Upper lobe of right lung (tissue), 1 donor: Measurements from ENCODE around the gene PARP1. TPM values are rescaled to one million over a fixed set of nuclear protein-coding genes. Genes with fewer than 3 reads are reported as not detected.

Source experiments
- ATAC-seq: fragments of 200-7000 bp; cut with Tn5 transposase; one replicate; pipeline ENCODE4 v1.9.1; 2020; ENCODE audit warnings: mild to moderate bottlenecking, moderate library complexity
- DNase-seq: peaks from one replicate; pipeline ENCODE4 v3.0.0-alpha.2; 2020
- H3K27ac ChIP-seq: fragments of 200-600 bp; one replicate; pipeline ENCODE4 v1.8.0; 2022
- H3K27me3 ChIP-seq: fragments of 200-600 bp; one replicate; pipeline ENCODE4 v1.8.0; 2022; ENCODE audit warnings: mild to moderate bottlenecking
- H3K36me3 ChIP-seq: fragments of 200-600 bp; one replicate; pipeline ENCODE4 v1.8.0; 2022
- H3K4me1 ChIP-seq: fragments of 200-600 bp; one replicate; pipeline ENCODE4 v1.8.0; 2022
- H3K4me3 ChIP-seq: fragments of 200-600 bp; one replicate; pipeline ENCODE4 v1.8.0; 2022; ENCODE audit warnings: mild to moderate bottlenecking
- H3K9me3 ChIP-seq: fragments of 200-600 bp; one replicate; pipeline ENCODE4 v1.8.0; 2022
- CTCF ChIP-seq: fragments of 200-600 bp; IDR thresholded peaks from one replicate; pipeline ENCODE4 v1.8.0; 2022; ENCODE audit warnings: antibody characterized with exemption
- intact Hi-C: fragments of 100-400 bp; cut with DNase I; formaldehyde crosslinking; loops from one replicate; pipeline ENCODE4 v1.11.0; 2022
- total RNA-seq: library from RNA; stranded (reverse); fragmentation: NEBNext Ultra II Directional; extraction: Animal tissue kit (Norgen Biotek cat#: 25700); gene quantifications from one replicate; pipeline ENCODE4 v1.2.1, GENCODE V29; 2021
- donor health status: DM: no; HTN: yes; CAD: no; lungs with severe emphysema.

The PARP1 gene
- total RNA-seq, 1 donor from 2014 or later, result 64.6 TPM

GRCh38 chr1:226397011-226397926 is 10.6 kb downstream of the PARP1 start:
- H3K4me1 ChIP-seq, result no peaks in the 10 kb centered on the region
- intact Hi-C loops, result no loop called here
- no peak for TF ChIP-seq CTCF
- H3K9me3 ChIP-seq, result no peaks in the 10 kb centered on the region
- peaks cover 51% of the 10 kb centered on the region for H3K36me3 ChIP-seq
- DNase-seq (no peak), ATAC-seq (no peak)
- H3K4me3 ChIP-seq, result no peak overlapping the region
- H3K27ac ChIP-seq, result no peak overlapping the region
- H3K27me3 ChIP-seq, result no peaks in the 10 kb centered on the region

DNA sequence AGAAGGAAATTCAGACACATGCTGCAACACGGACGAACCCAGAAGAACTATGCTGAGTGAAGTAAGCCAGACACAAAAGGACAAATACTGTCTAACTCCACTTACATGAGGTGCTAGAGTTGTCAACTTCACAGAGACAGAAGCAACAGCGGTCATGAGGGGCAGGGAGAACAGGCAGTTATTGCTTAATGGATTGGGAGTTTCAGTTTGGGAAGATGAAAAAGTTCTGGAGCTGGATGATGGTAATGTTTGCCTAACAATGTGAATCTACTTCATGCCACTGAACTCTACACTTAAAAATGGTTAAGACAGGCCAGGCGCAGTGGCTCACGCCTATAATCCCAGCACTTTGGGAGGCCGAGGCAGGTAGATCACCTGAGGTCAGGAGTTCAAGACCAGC is 12.1 kb downstream of the PARP1 start:
- H3K4me3 ChIP-seq, result no peak overlapping the region
- TF ChIP-seq CTCF, result no peak
- DNase-seq (no peak), ATAC-seq (no peak)
- H3K27ac ChIP-seq, result no peak overlapping the region
- intact Hi-C loops, result no loop called here
- no peaks in the 10 kb centered on the region for H3K27me3 ChIP-seq
- H3K9me3 ChIP-seq, result no peaks in the 10 kb centered on the region
- H3K36me3 ChIP-seq, result peaks cover 50% of the 10 kb centered on the region
- H3K4me1 ChIP-seq, result no peaks in the 10 kb centered on the region

DNA sequence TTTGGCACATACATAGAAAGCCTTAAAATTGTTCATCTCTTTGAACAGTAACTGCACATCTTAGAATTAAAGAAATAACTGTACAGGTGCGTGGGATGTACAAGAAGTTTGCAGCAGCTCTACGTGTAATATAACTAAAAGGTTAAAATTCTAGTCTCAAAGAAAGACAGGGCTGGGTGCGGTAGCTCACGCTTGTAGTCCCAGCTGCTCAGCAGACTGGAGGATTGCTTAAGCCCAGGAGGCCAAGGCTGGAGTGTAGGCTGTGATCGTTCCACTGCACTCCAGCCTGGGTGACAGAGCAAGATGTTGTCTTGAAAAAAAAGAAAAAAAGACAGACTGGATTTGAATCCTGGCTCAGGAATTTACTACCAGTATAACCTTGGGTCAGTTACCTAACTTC is 13.4 kb downstream of the PARP1 start:
- H3K4me3 ChIP-seq, result no peak overlapping the region
- no peak for TF ChIP-seq CTCF
- ATAC-seq (no peak), DNase-seq (no peak)
- H3K4me1 ChIP-seq, result no peaks in the 10 kb centered on the region
- no peaks in the 10 kb centered on the region for H3K27me3 ChIP-seq
- intact Hi-C loops, result no loop called here
- no peak overlapping the region for H3K27ac ChIP-seq
- no peaks in the 10 kb centered on the region for H3K9me3 ChIP-seq
- H3K36me3 ChIP-seq, result peaks cover 52% of the 10 kb centered on the region

- Histone ChIP-seq H3K27me3 (no peaks in the 10 kb centered on the region), H3K4me1 (no peaks in the 10 kb centered on the region), H3K4me3 (no peak overlapping the region), H3K27ac (no peak overlapping the region), H3K36me3 (peaks cover 76% of the 10 kb centered on the region), H3K9me3 (no peaks in the 10 kb centered on the region)
- intact Hi-C loops, result no loop called here
- no peak for TF ChIP-seq CTCF
- ATAC-seq, result no peak
- no peak for DNase-seq
Observed at GRCh38 chr1:226390681-226391080, 17.2 kb downstream of the PARP1 start.

GRCh38 chr1:226388131-226388530 is 19.8 kb downstream of the PARP1 start:
- no peak for DNase-seq
- ATAC-seq, result no peak
- no peaks in the 10 kb centered on the region for H3K27me3 ChIP-seq
- H3K4me1 ChIP-seq, result no peaks in the 10 kb centered on the region
- no peak for TF ChIP-seq CTCF
- H3K27ac ChIP-seq, result no peak overlapping the region
- no peak overlapping the region for H3K4me3 ChIP-seq
- H3K9me3 ChIP-seq, result no peaks in the 10 kb centered on the region
- intact Hi-C loops, result no loop called here
- H3K36me3 ChIP-seq, result peaks cover 99% of the 10 kb centered on the region
